Kidney (tissue), 14 donors: ENCODE results near the gene MYCL. TPM values are rescaled to one million over a fixed set of nuclear protein-coding genes. Genes with fewer than 3 reads are reported as not detected.

Experiments used
- DNase-seq, 5 donors: peaks; one replicate each; pipeline ENCODE4 v3.0.0-alpha.2; 2013 to 2020
- FAIRE-seq: peaks from 2 replicates; lab custom pipeline; 2012; peaks lifted over from hg19 to GRCh38; lab: Jason Lieb, UNC
- H3K27ac ChIP-seq, 2 donors: one replicate each; pipeline ENCODE4 v1.7.0; 2013; ENCODE audit warnings: low read depth in 2 of 2, low read length in 2 of 2, inconsistent platforms in 1 of 2
- H3K27me3 ChIP-seq: one replicate; pipeline ENCODE4 v1.7.1; 2013; ENCODE audit warnings: low read length, inconsistent platforms; ENCODE audit not compliant: control insufficient read depth, insufficient read depth
- H3K36me3 ChIP-seq, 3 donors: one replicate each; pipeline versions ENCODE4 v1.7.0 to v1.7.1; 2013; ENCODE audit warnings: low read length in 3 of 3, control low read depth in 1 of 3, inconsistent platforms in 1 of 3; ENCODE audit not compliant: insufficient read depth in 3 of 3, control insufficient read depth in 2 of 3
- H3K4me1 ChIP-seq, 3 donors: one replicate each; pipeline versions ENCODE4 v1.7.0 to v1.7.1; 2013; ENCODE audit warnings: low read length in 3 of 3, inconsistent platforms in 1 of 3, low read depth in 1 of 3; ENCODE audit not compliant: control insufficient read depth in 2 of 3, insufficient read depth in 2 of 3
- H3K4me3 ChIP-seq, 3 donors: one replicate each; pipeline versions ENCODE4 v1.7.0 to v1.8.1; 2013; ENCODE audit warnings: low read length in 3 of 3, control low read depth in 1 of 3, inconsistent platforms in 1 of 3
- H3K9ac ChIP-seq, 3 donors: one replicate each; pipeline versions ENCODE4 v1.7.0 to v1.7.1; 2013; ENCODE audit warnings: low read length in 3 of 3, control low read depth in 1 of 3, inconsistent platforms in 1 of 3
- H3K9me3 ChIP-seq, 3 donors: one replicate each; pipeline versions ENCODE4 v1.7.0 to v1.7.1; 2013; ENCODE audit warnings: low read length in 3 of 3, control low read depth in 1 of 3, inconsistent platforms in 1 of 3; ENCODE audit not compliant: control insufficient read depth in 2 of 3, insufficient read depth in 1 of 3
- intact Hi-C: fragments of 100-400 bp; cut with DNase I; formaldehyde crosslinking; loops from one replicate; pipeline ENCODE4 v1.11.1; 2022
- polyA plus RNA-seq: library from polyadenylated mRNA; stranded (reverse); fragments of 350-450 nt; fragmentation: Illumina TruSeq; extraction: RNeasy Lipid Tissue Mini Kit (QIAGEN cat#74804); gene quantifications from one replicate; pipeline ENCODE4 v1.2.3, GENCODE V29; 2014; ENCODE audit warnings: low read depth, low replicate concordance; ENCODE audit not compliant: insufficient read depth
- total RNA-seq: library from RNA; stranded (reverse); fragmentation: NEBNext Ultra II Directional; extraction: Animal tissue kit (Norgen Biotek cat#: 25700); gene quantifications from one replicate; pipeline ENCODE4 v1.2.1, GENCODE V29; 2021
- TF ChIP-seq, protein P1 (sequence below): IDR thresholded peaks from 3 replicates; pipeline ENCODE4 v1.5.1; 2012; ENCODE audit warnings: mild to moderate bottlenecking, moderate library complexity, borderline replicate concordance; ENCODE audit not compliant: insufficient read depth; ENCODE audit errors: extremely low read depth
- donor health status: control.
- donor health status: control.
- donor health status: control.
- donor health status: control.
- donor health status: control.
- donor health status: DM: yes; HTN: yes; CAD: no.
- donor health status: Normal renal cell carcinoma (clear cell type).

MYCL gene
- total and polyA plus RNA-seq, 2 donors from 2014 or later, result 1.7 to 4.2 TPM

DNA sequence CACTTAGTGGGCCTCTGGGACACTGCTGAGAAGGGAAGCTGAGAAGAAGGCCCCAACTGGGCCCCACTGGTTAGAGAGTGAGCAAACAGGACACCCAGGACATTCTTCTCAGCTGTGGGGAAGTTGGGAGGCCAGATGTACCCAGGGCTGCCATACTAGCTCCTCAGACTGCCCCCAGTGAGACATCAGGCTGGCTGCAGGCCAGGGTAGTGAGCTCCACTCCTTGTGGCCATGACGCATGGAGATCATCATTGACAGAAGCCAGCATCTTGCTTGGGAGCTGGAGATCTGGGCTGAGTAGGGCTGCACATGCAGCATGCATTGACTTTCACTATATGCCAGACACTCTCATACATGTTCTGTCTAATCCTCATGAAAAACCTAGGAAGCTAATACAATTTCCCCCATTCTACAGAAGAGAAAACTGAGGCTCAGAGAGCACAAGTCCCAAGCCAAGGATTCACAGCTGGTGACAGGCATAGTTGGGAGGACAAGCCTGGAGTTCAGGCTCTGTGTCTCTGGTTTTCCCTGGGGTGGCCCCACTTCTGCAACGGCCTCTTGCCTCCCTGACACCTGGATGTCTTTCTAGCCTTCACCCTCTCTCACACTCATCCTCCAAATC, 24.1 kb upstream of the MYCL start:
- H3K36me3 ChIP-seq, result no peaks in the 10 kb centered on the region
- no peak overlapping the region for H3K4me3 ChIP-seq
- FAIRE-seq, result no peak
- no peak for DNase-seq
- TF ChIP-seq, protein P1, sequence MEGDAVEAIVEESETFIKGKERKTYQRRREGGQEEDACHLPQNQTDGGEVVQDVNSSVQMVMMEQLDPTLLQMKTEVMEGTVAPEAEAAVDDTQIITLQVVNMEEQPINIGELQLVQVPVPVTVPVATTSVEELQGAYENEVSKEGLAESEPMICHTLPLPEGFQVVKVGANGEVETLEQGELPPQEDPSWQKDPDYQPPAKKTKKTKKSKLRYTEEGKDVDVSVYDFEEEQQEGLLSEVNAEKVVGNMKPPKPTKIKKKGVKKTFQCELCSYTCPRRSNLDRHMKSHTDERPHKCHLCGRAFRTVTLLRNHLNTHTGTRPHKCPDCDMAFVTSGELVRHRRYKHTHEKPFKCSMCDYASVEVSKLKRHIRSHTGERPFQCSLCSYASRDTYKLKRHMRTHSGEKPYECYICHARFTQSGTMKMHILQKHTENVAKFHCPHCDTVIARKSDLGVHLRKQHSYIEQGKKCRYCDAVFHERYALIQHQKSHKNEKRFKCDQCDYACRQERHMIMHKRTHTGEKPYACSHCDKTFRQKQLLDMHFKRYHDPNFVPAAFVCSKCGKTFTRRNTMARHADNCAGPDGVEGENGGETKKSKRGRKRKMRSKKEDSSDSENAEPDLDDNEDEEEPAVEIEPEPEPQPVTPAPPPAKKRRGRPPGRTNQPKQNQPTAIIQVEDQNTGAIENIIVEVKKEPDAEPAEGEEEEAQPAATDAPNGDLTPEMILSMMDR, result no peak
- H3K9me3 ChIP-seq, result no peaks in the 10 kb centered on the region
- H3K27me3 ChIP-seq, result no peaks in the 10 kb centered on the region
- intact Hi-C loops, result loop anchor here (10.0 kb wide), 1 partner anchor 49 kb away; no protein-coding TSS in a partner anchor
- no peak overlapping the region for H3K9ac ChIP-seq
- H3K27ac ChIP-seq, result no peak overlapping the region
- H3K4me1 ChIP-seq, result peaks cover 0 to 20% (median 11%) of the 10 kb centered on the region in 3 donors

DNA sequence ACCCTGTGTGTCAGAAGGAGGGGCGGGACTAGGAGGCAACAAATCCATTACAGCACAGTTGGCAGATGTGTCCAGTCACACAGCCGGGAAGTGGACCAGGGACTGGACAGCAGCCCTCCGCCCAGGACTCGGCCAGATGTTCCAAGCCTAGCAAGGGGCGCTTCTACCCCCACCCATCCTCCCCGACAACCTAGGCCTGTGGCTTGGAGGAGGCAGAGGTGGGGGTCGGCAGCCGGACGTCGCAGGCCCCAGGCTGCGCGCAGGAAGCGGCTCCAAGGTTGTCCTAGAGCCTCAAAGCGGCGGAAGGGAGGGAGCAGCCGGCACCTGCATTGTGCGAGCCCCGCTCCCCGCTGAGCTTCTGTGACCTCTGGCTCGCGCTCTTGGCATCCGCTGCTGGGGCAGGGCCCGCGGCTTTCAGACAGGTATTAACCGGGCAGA, 20.6 kb upstream of the MYCL start:
- TF ChIP-seq, protein P1, result no peak
- no peak overlapping the region for H3K9ac ChIP-seq
- no peak for FAIRE-seq
- H3K9me3 ChIP-seq, result no peaks in the 10 kb centered on the region
- no peak overlapping the region for H3K4me3 ChIP-seq
- H3K36me3 ChIP-seq, result no peaks in the 10 kb centered on the region
- intact Hi-C loops, result loop anchor here (10.0 kb wide), 1 partner anchor 53 kb away; no protein-coding TSS in a partner anchor
- H3K4me1 ChIP-seq, result peaks cover 0 to 9% (median 7%) of the 10 kb centered on the region in 3 donors
- H3K27me3 ChIP-seq, result no peaks in the 10 kb centered on the region
- H3K27ac ChIP-seq, result no peak overlapping the region
- DNase-seq, result peak in 2 of 5 donors; percentile 19 to 22

DNA sequence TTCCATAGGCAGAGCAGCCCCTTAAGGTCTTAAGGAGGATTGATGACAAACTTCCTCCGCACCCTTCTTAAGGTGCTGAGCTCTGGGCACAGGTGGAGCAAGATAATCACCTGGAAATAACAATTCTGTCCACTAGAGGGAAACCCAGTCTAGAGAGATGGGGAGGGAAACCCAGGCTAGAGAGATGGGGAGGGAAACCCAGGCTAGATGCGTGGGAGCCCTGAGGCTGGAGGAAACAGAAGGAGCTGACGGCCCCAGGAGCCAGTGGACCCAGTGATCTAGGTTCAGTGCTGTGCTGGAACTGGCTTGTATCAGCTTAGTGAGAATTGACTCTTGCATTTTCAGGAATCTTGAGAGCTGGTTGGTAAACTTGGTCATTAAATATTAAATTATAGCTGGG, 17.8 kb upstream of the MYCL start:
- H3K4me3 ChIP-seq, result no peak overlapping the region
- no peak overlapping the region for H3K9ac ChIP-seq
- peak in 4 of 5 donors; percentile 76 to 92 (median 84) for DNase-seq
- no peaks in the 10 kb centered on the region for H3K36me3 ChIP-seq
- no peak overlapping the region for H3K27ac ChIP-seq
- H3K4me1 ChIP-seq, result no peaks in the 10 kb centered on the region
- intact Hi-C loops, result no loop called here
- no peaks in the 10 kb centered on the region for H3K27me3 ChIP-seq
- TF ChIP-seq, protein P1, result peak; percentile 62
- no peaks in the 10 kb centered on the region for H3K9me3 ChIP-seq
- no peak for FAIRE-seq
